Stimulated activated CD8-positive, alpha-beta memory T cell treated with anti-CD3 and anti-CD28 coated beads, Interleukin-15, amount 100 ng/mL, for 1 hour (primary cell): ENCODE measurements around the gene AMMECR1L.
"Not testable (repeated sequence)": the region's sequence is repeated elsewhere in the genome, so short reads cannot be mapped to it uniquely, and the experiment has no call there.

Source experiments
- DNase-seq: peaks from one replicate; pipeline ENCODE4 v3.0.0-alpha.2; 2020; ENCODE audit warnings: low read depth

AMMECR1L gene

DNA sequence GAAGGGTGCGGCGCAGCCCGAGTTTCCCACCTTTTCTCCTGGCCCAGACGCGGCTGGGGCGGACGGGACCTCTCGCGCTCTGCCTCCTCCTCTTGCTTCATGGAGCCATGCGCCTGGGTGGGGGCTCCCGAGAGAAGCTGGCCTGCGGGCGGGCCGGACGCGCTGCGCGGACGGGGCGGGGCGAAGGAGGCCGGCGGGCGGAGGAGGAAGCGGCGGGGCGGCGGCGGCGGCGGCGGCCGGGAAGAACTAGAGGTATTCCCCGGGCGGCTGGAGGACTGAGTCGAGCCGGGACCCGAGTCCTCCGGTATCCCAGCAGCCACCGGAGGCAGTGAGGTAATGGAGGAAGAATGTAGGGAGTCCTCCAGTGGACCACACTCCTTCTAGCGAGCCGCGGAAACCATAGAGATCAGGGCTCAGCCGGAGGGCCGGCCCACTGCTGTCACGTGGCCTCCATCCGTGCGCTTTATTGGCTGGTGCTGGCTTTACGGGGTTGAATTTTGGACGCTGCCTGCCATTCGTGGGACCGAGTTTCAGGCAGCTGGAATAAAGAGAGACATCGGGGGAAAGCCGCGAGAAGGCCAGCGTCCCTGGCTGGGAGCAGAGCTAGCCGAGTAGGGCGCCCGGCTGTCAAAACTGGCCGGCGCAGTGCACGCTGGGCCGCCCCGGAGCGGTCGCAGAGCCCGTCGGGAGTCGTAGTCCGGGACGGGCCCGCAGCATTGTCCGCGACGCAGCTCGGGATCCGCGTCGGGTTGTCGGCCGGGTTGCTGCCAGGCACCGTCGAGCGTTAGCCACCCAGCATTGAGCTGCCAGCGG lies at the start of gene AMMECR1L:
Gene AMMECR1L (minus strand): TSS at position 177 of the 813 bp plus-strand sequence. CDS start 11,722 bp downstream, outside the sequence.
- peak; percentile 45 for DNase-seq

DNA sequence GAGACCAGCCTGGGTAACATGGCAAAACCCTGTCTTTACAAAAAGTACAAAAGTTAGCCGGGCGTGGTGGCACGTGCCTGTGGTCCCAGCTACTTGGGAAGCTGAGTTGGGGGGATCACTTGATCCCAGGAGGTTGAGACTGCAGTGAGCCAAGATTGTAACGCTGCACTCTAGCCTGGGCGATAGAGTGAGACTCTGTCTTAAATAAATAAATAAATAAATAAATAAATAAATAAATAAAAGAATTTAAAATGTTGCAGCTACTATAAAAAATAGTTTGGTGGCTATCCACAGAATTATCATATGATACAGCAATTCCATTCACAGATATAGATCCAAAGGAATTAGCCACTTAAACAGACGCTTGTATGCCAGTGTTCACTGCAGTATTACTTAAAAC lies 49.6 kb upstream of the AMMECR1L start:
- DNase-seq = no peak

DNA sequence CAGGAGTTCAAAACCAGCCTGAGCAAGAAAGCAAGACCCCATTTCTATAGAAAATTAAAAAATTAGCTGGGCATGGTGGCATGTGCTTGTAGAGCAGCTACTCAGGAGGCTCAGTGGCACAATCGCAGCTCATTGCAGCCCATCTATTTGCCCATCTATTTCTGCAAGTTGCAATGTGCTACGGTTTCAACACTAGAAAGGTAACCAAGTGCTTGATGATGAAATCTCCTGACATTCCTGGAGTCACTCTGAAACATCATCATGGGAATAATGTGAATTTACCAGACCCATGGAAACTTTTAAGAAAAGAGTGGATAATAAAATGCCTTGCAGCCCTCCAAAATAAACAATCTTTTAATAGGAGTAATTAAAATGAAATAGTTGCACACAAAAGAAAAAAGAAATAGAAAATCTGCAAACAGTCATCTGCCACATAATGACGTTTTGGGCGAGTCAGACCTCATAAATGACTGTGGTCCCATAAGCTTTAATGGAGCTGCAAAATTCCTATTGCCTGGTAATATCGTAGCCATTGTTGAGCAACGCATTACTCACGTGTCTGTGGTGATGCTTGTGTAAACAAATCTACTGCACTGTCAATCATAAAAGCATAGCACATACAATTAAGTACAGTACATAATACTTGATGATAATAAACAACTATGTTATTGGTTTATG lies 46.6 kb upstream of the AMMECR1L start:
- no peak for DNase-seq

DNA sequence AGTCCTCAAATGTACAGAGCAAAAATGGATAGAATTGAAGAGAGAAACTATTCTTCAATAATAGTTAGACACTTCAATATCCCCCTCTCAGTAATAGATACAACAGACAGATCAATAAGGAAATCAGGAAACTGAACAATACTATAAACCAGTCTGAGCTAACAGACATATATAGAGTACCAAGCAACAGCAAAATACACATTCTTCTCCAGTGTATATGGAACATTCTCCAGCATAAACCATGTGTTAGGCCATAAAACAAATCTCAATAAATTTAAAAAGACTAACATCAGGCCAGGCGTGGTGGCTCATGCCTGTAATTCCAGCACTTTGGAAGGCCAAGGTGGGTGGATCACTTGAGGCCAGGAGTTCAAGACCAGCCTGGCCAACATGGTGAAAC lies 43.7 kb upstream of the AMMECR1L start:
- no peak for DNase-seq

DNA sequence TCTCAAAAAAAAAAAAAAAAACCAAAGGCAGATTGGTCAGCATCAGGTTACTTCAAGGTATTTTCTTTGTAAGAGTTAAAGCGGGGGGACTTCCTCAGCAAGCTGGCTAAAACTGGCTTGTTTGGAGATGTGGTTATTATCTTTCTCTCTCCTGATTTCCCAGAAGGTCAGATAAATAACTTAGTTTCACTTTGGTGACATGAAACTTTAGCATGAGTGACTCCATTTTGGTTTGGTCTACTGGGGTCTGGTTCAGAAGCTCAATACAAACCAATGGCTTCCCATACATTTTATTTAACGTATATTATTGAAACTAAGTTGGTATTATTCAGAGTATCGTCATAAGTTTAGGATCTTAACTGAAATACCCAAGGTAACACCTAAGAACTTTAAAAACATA lies 41.6 kb upstream of the AMMECR1L start:
- no peak for DNase-seq

DNA sequence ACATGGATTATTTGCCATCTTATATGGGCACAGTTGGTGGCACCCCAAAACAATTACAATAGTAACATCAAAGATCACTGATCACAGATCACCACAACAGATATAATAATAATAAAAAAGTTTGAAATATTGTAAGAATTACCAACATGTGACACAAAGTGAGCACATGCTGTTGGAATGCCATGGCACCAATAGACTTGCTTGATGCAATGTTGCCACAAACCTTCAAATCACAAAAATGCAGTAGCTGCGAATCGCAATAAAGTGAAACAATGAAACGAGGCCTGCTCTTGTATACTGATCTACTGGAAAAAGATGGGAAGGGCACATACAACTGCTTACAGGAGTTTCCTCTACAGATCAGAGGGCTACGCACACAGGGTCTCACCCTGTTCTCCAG lies 32.2 kb upstream of the AMMECR1L start:
- DNase-seq = no peak

DNA sequence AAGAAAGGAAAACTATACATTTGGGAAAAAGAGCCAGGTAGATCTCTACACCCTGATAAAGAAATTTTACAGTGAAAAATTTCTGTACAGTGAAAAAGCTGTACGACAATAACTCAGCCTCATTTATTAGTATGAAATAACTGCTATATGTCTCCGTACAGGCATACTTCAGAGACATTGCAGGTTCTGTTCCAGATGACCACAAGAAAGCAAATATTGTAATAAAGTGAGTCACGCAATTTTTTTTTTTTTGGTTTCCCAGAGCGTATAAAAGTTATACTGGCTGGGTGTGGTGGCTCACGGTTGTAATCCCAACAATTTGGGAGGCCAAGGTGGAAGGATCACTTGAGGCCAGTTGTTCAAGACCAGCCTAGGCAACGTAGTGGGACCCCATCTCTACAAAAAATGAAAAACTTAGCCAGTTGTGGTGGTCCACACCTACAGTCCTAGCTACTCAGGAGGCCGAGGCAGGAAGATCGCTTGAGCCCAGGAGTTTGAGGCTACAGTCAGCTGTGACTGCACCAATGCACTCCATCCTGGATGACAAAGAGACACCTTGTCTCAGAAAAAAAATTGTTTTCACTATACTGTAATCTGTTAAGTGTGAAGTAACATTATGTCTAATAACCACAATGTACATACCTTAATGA lies 28.2 kb upstream of the AMMECR1L start:
- no peak for DNase-seq

DNA sequence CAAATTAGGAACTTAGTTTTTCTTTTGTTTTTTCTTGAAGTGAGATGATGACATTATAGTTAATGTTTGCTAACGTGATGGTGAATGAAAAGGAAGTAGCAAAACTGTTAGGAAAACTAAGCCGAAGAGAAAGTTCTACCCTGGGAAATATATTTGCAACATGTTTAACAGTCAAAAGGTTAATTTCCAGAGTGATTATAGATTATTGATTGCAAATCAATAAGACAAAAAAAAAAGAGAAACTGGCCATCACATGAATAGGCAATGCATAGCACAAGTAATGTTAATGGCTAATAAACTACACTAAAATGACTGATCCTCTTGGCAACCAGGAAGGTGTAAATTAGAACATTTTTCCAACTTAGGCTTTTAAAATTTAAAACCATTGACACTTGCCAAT lies 26.0 kb upstream of the AMMECR1L start:
- DNase-seq = no peak

DNA sequence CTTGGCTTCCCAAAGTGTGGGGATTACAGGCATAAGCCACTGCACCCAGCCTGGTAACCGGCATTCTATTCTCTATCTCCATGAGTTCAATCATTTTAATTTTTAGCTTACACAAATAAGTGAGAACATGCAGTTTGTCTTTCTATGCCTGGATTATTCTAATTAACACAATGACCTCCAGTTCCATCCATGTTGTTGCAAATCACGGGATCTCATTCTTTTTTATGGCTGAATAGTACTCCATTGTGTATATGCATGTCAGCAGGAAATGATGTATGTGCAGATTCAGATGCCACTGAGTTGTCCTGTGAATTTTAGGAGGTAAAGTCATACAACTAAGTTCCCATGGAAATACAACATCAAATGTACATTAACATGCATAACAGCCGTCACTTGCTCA lies 24.7 kb upstream of the AMMECR1L start:
- no peak for DNase-seq

DNA sequence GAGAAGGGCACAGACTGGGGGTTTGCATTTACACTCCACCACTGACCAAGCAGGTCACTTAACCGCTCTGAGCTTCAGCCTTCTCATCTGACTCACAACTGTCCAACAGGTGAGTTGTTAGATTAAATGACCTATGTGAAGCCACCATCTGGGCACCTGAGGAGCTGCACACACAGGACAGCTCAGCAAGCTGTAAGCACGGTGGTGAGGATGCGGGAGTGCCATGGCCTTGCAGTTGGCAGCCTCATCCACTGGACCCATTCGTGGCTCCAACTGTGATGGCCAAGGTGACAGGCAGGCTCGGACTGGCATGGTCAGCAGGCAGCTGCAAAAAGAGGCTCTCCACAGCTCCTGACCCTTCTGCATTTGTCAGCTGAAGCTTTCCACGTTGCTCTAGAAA lies 23.3 kb upstream of the AMMECR1L start:
- DNase-seq = no peak

DNA sequence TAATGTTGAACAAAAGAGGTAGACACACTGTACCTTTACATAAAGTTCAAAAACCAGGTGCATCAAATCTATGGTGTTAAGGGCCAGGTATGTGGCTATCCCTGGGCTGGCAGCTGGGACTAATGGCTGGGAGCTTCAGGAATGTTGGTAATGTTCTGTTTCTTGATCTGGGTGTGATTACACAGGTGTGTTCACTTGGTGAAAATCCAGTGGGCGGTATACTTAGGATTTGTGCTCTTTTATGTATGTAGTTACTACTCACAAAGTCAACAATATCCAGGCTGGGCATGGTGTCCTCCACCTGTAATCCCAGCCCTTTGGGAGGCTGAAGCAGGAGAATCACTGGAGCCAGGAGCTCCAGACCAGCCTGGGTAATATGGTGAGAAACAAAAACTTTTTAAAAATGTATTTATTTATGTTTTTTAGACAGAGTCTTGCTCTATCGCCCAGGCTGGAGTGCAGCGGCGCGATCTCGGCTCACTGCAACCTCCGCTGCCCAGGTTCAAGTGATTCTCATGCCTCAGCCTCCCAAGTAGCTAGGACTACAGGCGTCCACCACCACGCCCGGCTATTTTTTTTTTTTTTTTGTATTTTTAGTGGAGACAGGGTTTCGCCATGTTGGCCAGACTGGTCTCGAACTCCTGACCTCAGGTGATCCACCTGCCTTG lies 22.1 kb upstream of the AMMECR1L start:
- DNase-seq = not testable (repeated sequence)

DNA sequence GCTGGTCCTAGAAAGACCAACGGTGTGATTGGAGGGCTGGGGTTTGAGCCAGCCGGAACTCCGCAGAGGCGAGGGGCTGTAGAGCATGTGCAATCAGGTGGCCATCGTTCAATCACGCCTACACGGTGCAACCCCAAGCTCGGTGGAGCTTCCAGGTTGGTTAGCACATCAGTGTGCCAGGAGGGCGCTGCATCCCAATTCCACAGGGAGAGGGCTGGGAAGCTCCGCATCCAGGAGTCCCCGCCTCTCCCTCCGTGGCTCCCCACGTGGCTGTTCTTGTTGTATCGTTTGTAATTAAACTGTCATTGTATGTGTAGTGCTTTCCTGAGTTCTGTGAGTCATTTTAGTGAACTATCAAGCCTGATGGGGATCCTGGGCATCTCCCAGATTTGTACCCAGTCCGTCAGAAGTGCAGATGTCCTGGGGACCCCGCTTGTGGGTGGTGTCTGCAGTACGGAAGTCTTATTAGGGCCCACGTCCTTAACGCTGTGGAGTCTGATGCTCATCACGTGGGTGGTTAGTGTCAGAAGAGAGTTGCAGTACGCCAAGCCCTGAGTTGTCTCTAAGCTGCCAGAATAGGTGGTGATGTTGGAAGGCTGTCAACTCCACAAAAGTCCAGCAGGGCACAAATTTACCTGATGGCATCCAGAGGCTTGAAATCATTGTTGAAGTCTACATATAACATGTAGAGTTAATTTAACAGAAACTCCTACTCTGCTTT lies 20.6 kb upstream of the AMMECR1L start:
- no peak for DNase-seq

DNA sequence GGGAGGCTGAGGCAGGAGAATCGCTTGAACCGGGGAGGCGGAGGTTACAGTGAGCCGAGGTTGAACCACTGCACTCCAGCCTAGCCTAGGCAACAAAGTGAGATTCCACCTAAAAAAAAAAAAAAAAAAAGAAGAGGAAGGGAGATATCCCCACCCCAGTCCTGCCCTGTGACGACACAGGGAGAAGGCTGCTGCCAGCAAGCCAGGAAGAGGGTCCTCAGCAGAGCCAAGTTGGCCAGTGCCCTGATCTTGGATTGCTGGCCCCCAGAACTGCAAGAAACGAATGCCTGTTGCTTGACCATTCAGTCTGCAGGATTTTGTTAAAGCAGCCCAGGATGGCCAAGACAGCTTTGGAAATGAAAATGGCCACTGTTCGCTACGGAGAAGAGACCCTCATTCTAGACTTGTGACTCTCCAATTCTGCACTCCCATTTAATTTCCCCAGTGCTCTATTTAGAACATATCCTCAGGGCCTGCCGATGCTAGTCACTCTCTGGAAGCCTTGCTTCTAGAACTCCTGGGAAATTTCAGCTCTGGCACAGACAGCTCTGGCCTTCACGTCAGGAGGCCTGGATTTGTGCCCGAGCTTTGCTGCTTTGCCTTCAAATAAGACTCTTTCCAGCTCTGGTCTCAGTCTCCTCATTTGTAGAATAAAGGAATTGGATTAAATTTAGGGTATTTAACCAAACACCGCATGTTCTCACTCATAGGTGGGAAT lies 15.7 kb upstream of the AMMECR1L start:
- DNase-seq = no peak

DNA sequence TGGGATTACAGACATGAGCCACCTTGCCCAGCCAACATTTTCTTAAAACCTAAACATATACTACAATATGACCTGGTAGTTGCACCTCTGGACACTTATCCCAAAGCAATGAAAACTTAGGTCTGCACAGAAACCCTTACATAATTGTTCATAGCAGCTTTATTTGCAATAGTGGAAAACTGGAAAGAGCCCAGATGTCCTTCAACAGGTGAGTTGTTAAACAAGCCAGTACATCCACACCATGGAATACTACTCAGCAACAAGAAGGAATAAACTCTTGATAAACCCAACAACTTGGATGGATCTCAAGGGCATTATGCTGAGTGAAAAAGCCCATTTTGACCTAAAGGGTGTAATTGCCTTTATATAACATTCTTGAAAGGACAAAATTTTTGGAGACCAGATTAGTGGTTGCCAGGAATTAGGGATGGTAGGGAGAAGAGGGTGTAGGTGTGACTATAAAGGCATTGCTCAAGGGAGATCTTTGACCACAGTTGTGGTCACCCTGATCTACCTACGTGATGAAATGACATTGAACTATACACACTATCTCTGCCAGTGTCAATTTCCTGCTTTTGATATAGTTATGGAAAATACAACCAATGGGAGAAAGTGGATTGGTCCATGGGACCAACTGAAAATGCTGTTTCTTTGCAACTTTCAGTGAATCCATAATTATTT lies 11.9 kb upstream of the AMMECR1L start:
- no peak for DNase-seq

DNA sequence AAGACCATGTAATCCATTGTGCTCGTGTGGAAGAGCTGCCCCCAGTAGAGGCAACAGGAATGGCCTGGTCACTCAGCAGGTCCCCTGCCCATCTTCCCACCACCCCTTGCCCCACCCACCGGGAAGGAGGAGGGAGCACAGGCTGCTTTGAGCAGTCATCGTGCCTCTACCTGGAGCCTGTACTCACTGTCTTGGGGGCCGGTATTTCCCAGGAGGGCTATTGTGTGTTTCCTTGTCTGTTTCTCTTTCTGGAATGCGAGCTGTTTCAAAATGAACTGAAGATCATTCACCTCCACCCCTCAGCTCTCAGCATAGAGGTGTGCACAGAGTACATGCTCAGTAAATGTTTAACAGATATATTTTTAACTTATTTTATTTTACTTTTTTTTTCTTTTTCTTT lies 7.7 kb upstream of the AMMECR1L start:
- DNase-seq = no peak

DNA sequence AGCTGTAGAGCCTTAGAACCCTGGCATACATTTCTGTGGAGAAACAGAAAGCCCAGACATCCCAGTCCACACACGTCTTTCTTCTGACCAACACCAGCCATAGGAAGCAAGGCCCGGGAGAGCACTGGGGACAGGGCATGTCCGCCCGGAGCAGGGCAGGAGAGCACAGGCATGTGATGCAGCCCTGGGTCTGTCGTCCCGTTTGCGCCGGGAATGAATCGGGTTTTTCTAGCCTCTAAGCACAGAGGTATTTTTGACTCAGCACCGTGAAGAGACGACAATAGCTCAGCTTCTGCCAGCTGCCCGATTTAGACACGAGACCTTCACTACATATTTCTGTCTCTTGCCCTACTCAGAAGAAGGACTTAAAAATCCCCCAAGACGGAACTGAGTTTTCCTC lies 7.3 kb upstream of the AMMECR1L start:
- DNase-seq = no peak

DNA sequence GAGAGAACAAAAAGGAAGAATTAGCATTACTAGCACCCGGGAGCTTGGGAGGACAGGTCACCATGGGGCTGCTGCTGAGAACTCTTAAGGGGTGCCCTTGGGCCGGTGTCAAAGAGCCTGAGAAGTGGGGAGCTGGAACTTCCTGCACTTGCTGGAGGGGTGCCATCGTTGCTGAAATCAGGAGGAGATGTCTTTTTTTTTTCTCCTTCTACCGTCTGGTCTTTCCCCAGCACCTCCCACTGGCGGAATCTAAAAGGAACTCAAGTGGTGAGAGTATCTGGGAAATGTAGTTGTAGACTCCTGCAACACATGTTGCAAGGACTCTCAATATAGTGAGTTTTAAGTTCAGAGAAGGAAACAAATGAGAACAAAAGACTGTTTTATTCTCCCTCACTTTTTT lies 6.1 kb upstream of the AMMECR1L start:
- DNase-seq = no peak

DNA sequence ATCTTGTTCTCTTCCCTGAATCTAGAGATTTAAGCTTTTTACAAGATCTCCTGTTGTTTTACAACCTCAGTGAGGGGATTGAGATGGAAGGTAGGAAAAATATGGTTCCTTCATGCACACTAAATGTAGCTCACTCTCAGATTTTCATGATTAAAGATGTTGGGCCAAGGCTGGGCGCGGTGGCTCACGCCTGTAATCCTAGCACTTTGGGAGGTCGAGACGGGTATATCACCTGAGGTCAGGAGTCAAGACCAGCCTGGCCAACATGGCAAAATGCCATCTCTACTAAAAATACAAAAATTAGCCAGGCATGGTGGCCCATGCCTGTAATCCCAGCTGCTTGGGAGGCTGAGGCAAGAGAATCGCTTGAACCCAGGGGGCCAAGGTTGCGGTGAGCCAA lies 5.0 kb upstream of the AMMECR1L start:
- DNase-seq = not testable (repeated sequence)

DNA sequence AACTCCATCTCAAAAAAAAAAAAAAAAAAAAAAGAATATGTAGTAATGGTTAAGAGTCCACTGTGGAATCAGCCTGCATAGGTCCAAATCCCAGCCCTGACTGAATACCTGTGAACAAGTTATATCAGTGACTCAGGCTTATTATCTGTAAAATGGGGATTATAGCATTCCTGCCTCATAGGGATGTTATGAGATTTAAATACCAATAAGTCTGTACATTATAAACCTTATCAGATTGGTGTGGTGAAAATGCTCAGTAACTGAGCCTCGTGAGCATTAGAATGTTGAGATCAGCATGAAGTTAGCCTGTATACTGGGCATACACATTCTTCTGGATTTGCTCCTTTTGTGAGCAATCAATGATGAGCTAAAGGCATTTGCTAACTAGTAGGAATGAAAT lies 3.0 kb upstream of the AMMECR1L start:
- DNase-seq = no peak

DNA sequence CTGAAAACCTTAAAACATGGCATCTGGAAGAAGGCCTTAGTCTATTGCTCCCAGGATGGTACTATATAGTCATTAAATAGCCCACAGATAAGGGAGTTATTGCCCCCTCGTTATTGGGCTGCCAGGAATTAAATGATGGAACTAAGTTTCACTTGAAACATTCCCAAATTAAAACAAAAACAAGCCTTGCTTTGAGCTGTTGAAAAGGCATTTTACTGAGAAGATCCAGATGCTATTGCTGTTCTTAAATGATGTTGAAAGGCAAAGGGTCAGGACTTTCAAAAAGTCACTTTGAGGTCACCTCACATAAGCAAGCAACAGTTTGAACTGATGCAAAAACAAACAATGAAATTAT lies 2.0 kb upstream of the AMMECR1L start:
- no peak for DNase-seq
